Activated T-cell treated with anti-CD3 and anti-CD28 coated beads, Interleukin-2, amount 50 U/mL, for 4 hours (primary cell): ENCODE measurements around the gene DDX39A. TPM values are rescaled to one million over a fixed set of nuclear protein-coding genes. Genes with fewer than 3 reads are reported as not detected.
A peak's percentile ranks its signal among the peaks of the same experiment; 100 is the strongest.
"Not testable (repeated sequence)": the region's sequence is repeated elsewhere in the genome, so short reads cannot be mapped to it uniquely, and the experiment has no call there.

Experiments used
- ATAC-seq, 2 donors: fragments of 200-7000 bp; cut with Tn5 transposase; one replicate each; pipeline ENCODE4 v1.10.0; 2021
- DNase-seq: peaks from one replicate; pipeline ENCODE4 v3.0.0-alpha.2; 2020
- H3K27me3 Mint-ChIP-seq: one replicate; pipeline ENCODE4 v1.8.0; 2021; ENCODE audit warnings: low read depth, mixed read lengths
- H3K36me3 Mint-ChIP-seq: one replicate; pipeline ENCODE4 v1.8.0; 2022; ENCODE audit warnings: mixed read lengths; ENCODE audit not compliant: insufficient read depth
- H3K4me1 Mint-ChIP-seq: one replicate; pipeline ENCODE4 v1.8.0; 2021; ENCODE audit warnings: low read depth, mixed read lengths
- H3K4me3 Mint-ChIP-seq: one replicate; pipeline ENCODE4 v1.8.0; 2021; ENCODE audit warnings: mild to moderate bottlenecking, moderate library complexity, mixed read lengths
- H3K9me3 Mint-ChIP-seq: one replicate; pipeline ENCODE4 v1.8.0; 2021; ENCODE audit warnings: mixed read lengths
- total RNA-seq, 3 donors: library from RNA; stranded (reverse); gene quantifications; one replicate each; pipeline ENCODE4 v1.2.1, GENCODE V29; 2021

The DDX39A gene
- total RNA-seq = 100 to 1,000 TPM; 538 to 557 (median 548) TPM

GRCh38 chr19:14419106-14419813 is at the start of gene DDX39A:
TSS of gene DDX39A (minus strand) at chr19:14419341. CDS start at chr19:14413220, 6,121 bp downstream.
- H3K27me3 Mint-ChIP-seq = no peaks in the 10 kb centered on the region
- peak; percentile 94 for DNase-seq
- H3K4me3 Mint-ChIP-seq = peak within 1 kb of the TSS; percentile 94
- ATAC-seq = peak; percentile 93 to 95
- peaks cover 22% of the 10 kb centered on the region for H3K36me3 Mint-ChIP-seq
- peaks cover 30% of the 10 kb centered on the region for H3K4me1 Mint-ChIP-seq
- H3K9me3 Mint-ChIP-seq = no peaks in the 10 kb centered on the region

- no peak overlapping the region for H3K4me3 Mint-ChIP-seq
- peaks cover 16% of the 10 kb centered on the region for H3K36me3 Mint-ChIP-seq
- no peak for DNase-seq
- no peaks in the 10 kb centered on the region for H3K9me3 Mint-ChIP-seq
- peaks cover 5% of the 10 kb centered on the region for H3K4me1 Mint-ChIP-seq
- peaks cover 2% of the 10 kb centered on the region for H3K27me3 Mint-ChIP-seq
- ATAC-seq = no peak
Observed at GRCh38 chr19:14467816-14468215, 48.7 kb upstream of the DDX39A start.

- Mint-ChIP-seq H3K9me3 (no peaks in the 10 kb centered on the region), H3K4me3 (no peak overlapping the region), H3K36me3 (peaks cover 20% of the 10 kb centered on the region), H3K4me1 (peaks cover 4% of the 10 kb centered on the region), H3K27me3 (no peaks in the 10 kb centered on the region)
- ATAC-seq = no peak
- no peak for DNase-seq
Observed at GRCh38 chr19:14467391-14467790, 48.2 kb upstream of the DDX39A start.

GRCh38 chr19:14463747-14464146 is 44.6 kb upstream of the DDX39A start:
- Mint-ChIP-seq H3K27me3 (no peaks in the 10 kb centered on the region), H3K36me3 (peaks cover 28% of the 10 kb centered on the region), H3K4me3 (no peak overlapping the region), H3K4me1 (peaks cover 2% of the 10 kb centered on the region), H3K9me3 (no peaks in the 10 kb centered on the region)
- ATAC-seq (no peak), DNase-seq (no peak)

GRCh38 chr19:14462401-14462800 is 43.3 kb upstream of the DDX39A start:
- not testable (repeated sequence) for H3K9me3 Mint-ChIP-seq, H3K4me1 Mint-ChIP-seq, DNase-seq, H3K27me3 Mint-ChIP-seq, ATAC-seq, H3K4me3 Mint-ChIP-seq
- H3K36me3 Mint-ChIP-seq = peaks cover 23% of the 10 kb centered on the region

- Mint-ChIP-seq H3K4me3 (no peak overlapping the region), H3K27me3 (no peaks in the 10 kb centered on the region), H3K9me3 (no peaks in the 10 kb centered on the region), H3K36me3 (peaks cover 24% of the 10 kb centered on the region), H3K4me1 (peaks cover 2% of the 10 kb centered on the region)
- no peak for ATAC-seq
- no peak for DNase-seq
Observed at GRCh38 chr19:14460935-14461334, 41.8 kb upstream of the DDX39A start.

GRCh38 chr19:14459703-14460102 is 40.6 kb upstream of the DDX39A start:
- no peaks in the 10 kb centered on the region for H3K9me3 Mint-ChIP-seq
- peaks cover 2% of the 10 kb centered on the region for H3K4me1 Mint-ChIP-seq
- no peak for DNase-seq
- peaks cover 21% of the 10 kb centered on the region for H3K36me3 Mint-ChIP-seq
- ATAC-seq = peak in 1 of 2 donors; percentile 90
- H3K4me3 Mint-ChIP-seq = no peak overlapping the region
- no peaks in the 10 kb centered on the region for H3K27me3 Mint-ChIP-seq

- H3K36me3 Mint-ChIP-seq = peaks cover 29% of the 10 kb centered on the region
- H3K4me1 Mint-ChIP-seq = peaks cover 12% of the 10 kb centered on the region
- not testable (repeated sequence) for DNase-seq, H3K9me3 Mint-ChIP-seq, ATAC-seq, H3K4me3 Mint-ChIP-seq, H3K27me3 Mint-ChIP-seq
Observed at GRCh38 chr19:14452303-14452702, 33.2 kb upstream of the DDX39A start.

- no peak for ATAC-seq
- no peak for DNase-seq
- Mint-ChIP-seq H3K36me3 (peaks cover 36% of the 10 kb centered on the region), H3K27me3 (no peaks in the 10 kb centered on the region), H3K4me1 (peaks cover 12% of the 10 kb centered on the region), H3K4me3 (no peak overlapping the region), H3K9me3 (no peaks in the 10 kb centered on the region)
Observed at GRCh38 chr19:14450876-14451275, 31.7 kb upstream of the DDX39A start.

- no peaks in the 10 kb centered on the region for H3K9me3 Mint-ChIP-seq
- ATAC-seq (peak; percentile 96 to 97), DNase-seq (peak; percentile 33)
- no peak overlapping the region for H3K4me3 Mint-ChIP-seq
- no peaks in the 10 kb centered on the region for H3K27me3 Mint-ChIP-seq
- peaks cover 12% of the 10 kb centered on the region for H3K4me1 Mint-ChIP-seq
- peaks cover 36% of the 10 kb centered on the region for H3K36me3 Mint-ChIP-seq
Observed at GRCh38 chr19:14450168-14450874, 31.2 kb upstream of the DDX39A start.

- Mint-ChIP-seq H3K9me3 (no peaks in the 10 kb centered on the region), H3K4me1 (peaks cover 16% of the 10 kb centered on the region), H3K4me3 (no peak overlapping the region), H3K27me3 (no peaks in the 10 kb centered on the region), H3K36me3 (peaks cover 40% of the 10 kb centered on the region)
- ATAC-seq (no peak), DNase-seq (no peak)
Observed at GRCh38 chr19:14449321-14449720, 30.2 kb upstream of the DDX39A start.

GRCh38 chr19:14446336-14447036 is 27.3 kb upstream of the DDX39A start:
- Mint-ChIP-seq H3K9me3 (no peaks in the 10 kb centered on the region), H3K36me3 (peaks cover 51% of the 10 kb centered on the region), H3K4me3 (no peak overlapping the region), H3K27me3 (no peaks in the 10 kb centered on the region), H3K4me1 (peaks cover 27% of the 10 kb centered on the region)
- no peak for DNase-seq
- no peak for ATAC-seq

GRCh38 chr19:14443632-14444216 is 24.6 kb upstream of the DDX39A start:
- Mint-ChIP-seq H3K9me3 (no peaks in the 10 kb centered on the region), H3K27me3 (no peaks in the 10 kb centered on the region), H3K4me1 (peaks cover 41% of the 10 kb centered on the region), H3K36me3 (peaks cover 34% of the 10 kb centered on the region), H3K4me3 (no peak overlapping the region)
- DNase-seq (no peak), ATAC-seq (no peak)

GRCh38 chr19:14442891-14443631 is 23.9 kb upstream of the DDX39A start:
- no peak for ATAC-seq
- H3K27me3 Mint-ChIP-seq = no peaks in the 10 kb centered on the region
- peaks cover 42% of the 10 kb centered on the region for H3K4me1 Mint-ChIP-seq
- H3K36me3 Mint-ChIP-seq = peaks cover 30% of the 10 kb centered on the region
- DNase-seq = no peak
- H3K4me3 Mint-ChIP-seq = no peak overlapping the region
- H3K9me3 Mint-ChIP-seq = no peaks in the 10 kb centered on the region
